Cortex of kidney (tissue), 1 donor: Measurements from ENCODE around the gene PROKR2.

Experiments
- DNase-seq: peaks from one replicate; lab custom pipeline; 2025; lab: John Stamatoyannopoulos, UW

Gene PROKR2

GRCh38 chr20:5316188-5317158 lies at the start of gene PROKR2:
PROKR2 (minus strand) TSS chr20:5316954; CDS start chr20:5314369, 2,585 bp downstream.
- no peak for DNase-seq

GRCh38 chr20:5364997-5365597 lies 48.3 kb upstream of the PROKR2 start:
- no peak for DNase-seq

DNA sequence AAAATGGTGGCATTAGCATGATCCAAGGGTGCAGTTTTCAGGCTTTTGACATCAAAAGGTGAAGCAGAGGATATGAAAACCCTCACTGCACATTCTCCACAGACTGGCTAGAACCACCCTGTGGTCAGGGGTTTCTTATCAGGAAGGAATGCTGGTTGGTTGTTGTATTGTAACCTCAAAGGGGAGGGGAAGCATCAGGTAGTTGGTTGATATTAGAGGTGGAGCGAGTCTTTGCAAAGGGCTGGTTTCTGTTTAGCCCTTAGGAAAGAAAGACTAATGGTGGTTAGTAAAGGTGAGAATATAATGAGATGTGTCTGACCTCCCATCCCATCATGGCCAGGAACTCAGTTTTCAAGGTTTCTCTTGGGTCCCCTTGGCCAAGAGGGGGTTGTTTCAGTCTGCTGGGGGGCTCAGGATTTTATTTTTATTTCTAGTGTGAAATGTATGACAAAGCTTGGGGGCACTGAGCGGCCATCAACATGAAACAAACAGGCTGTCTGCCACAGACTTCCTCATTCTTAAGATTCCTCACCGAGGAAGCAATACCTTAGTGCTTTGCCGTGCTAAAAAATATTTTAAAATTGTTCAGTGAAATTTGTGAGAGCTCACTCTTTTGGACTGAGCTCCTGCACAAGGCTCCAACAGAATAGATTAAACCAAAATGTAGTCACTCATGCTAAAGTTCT lies 47.5 kb upstream of the PROKR2 start:
- DNase-seq: no peak

DNA sequence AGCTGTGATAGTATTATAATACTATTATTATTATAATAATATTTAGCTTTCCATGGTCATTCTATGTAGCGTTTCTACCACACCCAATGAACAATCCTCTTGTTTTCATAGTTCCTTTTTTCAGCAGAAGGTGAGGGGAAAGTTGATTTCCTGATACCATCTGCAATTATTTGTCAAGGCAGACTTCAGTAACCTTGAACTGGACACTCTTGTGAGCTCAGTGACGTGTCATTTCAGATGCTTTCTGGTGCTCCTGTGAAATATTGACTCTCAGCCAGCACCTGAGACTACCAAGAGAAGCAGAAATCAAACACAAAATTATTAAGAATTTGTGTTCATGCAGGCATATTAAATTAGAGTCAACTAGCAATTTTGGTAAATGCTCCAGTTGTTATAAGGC lies 46.0 kb upstream of the PROKR2 start:
- no peak for DNase-seq

DNA sequence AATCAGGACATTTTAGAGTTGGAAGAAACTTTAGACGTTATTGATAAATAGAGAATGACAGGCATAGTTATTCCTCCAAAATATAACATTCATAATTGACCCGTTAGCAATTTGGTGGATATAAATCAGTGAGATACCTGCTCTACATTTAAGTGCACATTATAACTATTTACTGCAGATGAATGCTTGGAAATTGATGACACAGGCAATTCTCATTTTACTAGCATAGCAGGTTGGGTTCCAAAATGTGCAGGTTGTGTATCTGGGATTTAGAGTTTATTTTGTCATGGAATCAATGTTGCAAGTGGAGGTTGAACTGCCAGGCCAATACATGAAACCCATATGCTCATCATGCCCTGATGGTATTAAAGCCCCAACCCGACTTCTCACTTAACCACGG lies 44.4 kb upstream of the PROKR2 start:
- DNase-seq: no peak

GRCh38 chr20:5357946-5358345 lies 41.2 kb upstream of the PROKR2 start:
- no peak for DNase-seq

DNA sequence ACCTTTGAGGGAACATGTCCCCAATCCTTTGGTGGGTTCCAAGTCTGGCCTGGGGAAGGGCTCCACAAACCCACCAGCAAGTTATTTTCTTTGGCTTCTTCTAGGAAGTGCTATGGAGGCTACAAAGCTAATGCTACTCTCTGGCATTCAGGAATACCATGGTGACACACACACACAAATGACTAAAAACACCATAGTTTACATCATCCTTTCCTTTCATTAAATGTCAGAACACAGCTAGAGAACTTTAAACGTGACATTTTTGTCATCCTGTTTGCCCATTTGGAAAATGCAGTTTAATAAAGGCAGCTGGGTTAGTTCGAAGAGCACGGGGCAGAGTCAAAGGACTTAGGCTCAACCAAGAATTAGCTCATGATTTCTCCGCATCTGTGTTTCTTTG lies 40.2 kb upstream of the PROKR2 start:
- no peak for DNase-seq

GRCh38 chr20:5354901-5355300 lies 38.1 kb upstream of the PROKR2 start:
- no peak for DNase-seq

- no peak for DNase-seq
Observed at GRCh38 chr20:5353624-5354496, 37.1 kb upstream of the PROKR2 start.

DNA sequence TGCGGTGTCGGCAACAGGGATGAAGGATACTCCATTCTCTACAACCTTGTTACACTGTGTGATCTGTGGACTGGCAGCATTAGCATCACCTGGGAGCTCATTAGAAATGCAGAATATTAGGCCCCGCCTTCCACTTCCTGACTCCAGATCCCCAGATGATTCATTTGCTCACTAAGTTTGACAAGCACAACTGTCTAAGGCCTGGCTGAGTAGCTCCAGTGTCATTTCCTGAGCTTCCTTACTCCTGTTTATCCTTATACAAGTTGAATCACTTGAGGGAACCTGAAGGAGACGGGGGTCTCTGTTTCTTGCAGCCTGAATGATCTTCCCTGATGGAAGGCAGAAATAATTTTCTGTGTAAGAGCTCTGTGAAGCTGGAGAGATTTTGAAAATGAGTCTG lies 32.7 kb upstream of the PROKR2 start:
- no peak for DNase-seq

DNA sequence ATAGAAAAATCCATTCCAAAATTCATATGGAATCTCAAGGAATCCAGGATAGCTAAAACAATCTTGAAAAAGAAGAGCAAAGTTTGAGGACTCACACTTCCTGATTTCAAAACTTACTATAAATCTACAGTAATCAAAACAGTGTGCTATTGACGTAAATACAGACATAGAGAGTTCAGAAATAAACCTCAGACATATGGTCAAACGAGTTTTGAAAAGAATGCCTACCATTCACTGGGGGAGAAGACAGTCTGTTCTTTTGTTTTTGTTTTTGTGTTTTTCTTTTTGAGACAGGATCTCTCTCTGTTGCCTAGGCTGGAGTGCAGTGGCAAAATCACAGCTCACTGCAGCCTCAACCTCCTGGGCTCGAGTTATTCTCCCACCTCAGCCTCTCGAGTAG lies 25.3 kb upstream of the PROKR2 start:
- no peak for DNase-seq

DNA sequence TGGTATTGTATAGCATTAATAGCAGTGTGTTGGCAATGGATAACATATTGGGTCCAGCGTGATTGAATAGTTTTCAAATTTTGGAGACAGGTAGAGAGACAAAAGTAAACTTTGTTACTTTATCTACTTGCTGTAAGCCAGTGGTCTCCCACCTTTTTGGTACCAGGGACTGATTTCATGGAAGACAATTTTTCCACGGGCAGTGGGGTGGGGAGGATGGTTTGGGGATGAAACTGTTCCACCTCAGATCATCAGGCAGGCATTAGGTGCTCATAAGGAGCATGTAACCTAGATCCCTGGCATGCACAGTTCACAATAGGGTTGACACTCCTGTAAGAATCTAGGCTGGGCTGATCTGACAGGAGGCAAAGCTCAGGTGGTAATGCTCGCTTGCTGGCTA lies 14.6 kb upstream of the PROKR2 start:
- no peak for DNase-seq

DNA sequence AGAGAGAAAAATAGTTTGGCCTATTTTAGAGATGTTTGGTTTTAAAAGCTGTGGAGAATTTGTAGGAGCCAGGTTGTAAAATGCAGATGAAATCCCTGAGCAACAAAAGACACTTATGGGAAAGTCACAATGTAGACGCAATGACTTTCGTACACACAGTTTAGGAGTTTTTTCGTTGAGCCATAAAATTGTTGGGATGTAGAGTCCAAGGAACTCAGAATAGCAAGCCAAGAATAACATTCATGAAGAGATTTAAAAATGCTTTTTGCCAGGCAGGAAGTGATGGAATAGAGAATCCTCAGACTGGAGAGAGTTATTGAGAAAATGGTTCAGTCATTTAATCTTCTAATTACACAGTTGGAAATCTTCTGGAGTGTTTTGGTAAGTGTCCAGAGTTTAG lies 11.5 kb upstream of the PROKR2 start:
- no peak for DNase-seq

- no peak for DNase-seq
Observed at GRCh38 chr20:5327356-5327755, 10.6 kb upstream of the PROKR2 start.

DNA sequence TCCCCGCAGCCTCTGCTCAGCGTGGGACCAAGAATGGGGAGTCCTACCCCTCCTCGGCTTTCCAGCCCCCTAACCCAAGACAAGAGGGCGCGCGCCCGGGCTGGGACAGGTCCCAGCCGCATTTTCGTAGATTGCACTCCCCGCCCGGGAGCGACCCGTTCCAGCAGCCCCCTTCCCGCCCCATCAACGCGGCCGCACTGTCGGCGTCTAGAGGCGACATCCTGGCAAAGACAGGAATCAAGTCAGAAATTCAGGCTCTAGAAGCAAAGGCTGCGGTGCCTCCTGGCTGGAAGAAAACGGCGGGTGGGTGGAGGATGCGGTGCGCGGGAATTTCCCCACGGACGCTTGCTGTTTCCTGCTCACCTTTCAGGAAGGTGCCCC lies 957 bp downstream of the PROKR2 start:
- no peak for DNase-seq

DNA sequence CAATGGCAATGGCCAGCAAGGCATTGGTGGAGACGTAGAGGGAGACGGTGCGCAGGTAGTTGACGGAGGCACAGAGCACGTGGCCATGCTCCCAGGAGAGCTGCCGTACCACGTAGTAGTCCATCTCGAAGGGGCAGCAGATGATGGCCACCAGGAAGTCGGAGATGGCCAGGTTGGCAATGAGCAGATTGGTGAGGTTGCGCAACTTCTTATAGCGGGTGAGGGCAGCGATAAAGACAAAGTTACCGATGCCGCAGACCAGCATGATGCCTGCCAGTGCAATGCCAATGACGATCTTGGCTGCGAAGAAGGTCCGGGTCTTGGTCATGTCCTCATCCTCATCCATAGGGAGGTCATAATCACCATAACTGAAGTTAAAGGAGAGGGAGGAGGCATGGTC lies 2.8 kb downstream of the PROKR2 start:
- no peak for DNase-seq

GRCh38 chr20:5312518-5312917 lies 4.2 kb downstream of the PROKR2 start:
- DNase-seq: no peak

- no peak for DNase-seq
Observed at GRCh38 chr20:5309971-5310370, 6.8 kb downstream of the PROKR2 start.

DNA sequence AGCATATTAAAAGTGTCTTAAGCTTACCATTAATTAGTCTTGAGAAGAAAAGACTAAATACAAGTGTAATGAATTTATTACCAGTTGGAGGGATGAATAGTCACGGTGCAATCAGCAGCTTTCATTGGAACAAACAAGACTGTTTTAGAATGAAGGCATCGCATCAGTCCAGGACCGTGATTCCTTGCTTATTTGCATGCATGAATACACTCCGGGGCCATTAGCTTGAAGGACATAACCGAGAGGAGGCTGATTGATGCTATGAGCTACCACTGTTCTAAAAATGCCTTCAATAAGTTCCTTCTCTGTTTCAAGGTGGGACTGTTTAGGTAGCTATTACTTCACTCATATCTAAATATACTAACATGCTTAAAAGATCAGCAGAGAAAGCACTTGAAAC lies 17.9 kb downstream of the PROKR2 start:
- no peak for DNase-seq

DNA sequence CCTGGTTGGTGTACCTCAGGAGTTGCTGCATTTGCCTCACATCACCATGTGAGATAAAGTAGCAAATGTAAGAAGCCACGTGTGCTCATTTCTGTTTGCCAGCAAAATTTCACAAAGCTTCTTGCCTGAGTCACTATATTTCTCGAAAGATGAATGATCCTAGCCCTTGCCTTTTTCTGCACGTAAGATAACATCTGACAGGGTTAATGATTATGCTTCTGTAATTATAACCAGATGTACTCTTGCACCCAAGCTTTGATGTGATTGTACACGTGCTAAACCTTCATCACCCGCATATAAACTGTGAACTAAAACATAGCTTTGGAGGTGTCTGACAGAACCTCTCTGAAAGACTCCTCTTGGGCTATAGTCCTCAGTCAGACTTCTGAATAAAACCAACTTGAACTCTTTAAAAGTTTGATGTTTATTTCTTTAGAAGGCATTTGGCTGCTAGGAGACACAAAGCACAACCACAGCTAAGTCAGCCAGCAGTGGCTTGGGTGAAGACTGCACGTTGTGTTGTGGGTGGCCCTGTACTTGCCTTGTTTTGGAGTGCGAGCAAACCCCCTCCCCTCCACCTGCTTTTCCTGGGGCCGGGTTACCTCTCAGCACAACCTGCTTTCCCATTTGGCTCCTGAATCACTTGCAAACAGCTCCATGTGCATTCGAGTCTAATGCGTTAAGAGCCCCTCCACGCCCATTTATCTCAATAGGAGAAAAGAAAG lies 19.3 kb downstream of the PROKR2 start:
- DNase-seq: no peak

DNA sequence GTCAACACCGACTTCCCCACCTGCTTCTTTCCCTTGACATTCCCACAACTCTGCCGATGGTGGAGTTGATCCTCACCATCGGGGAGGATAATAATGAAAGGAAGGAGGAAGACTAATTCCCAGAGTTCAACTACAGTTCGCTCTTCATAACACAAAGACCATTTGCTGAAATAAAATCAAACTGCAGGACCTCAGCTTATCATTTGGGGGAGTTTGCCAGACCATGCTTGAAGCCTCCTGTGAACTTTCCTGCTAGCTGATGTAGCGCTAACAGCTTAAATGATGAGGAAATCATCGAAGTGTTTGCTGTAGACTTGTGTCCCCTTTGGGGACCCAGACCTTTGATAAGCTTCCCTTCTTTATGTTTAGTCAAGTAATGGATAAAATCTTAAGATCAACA lies 26.2 kb downstream of the PROKR2 start:
- DNase-seq: no peak
